Keratinocyte (primary cell): ENCODE results near the gene PRR13. TPM values are rescaled to one million over a fixed set of nuclear protein-coding genes. Genes with fewer than 3 reads are reported as not detected.
"Not testable (repeated sequence)": the region's sequence is repeated elsewhere in the genome, so short reads cannot be mapped to it uniquely, and the experiment has no call there.

Experiments
- DNase-seq: peaks from one replicate; pipeline ENCODE4 v3.0.0-alpha.2; 2011; ENCODE audit warnings: low read depth, missing footprints, low spot score
- FAIRE-seq: peaks from 2 replicates; lab custom pipeline; 2011; peaks lifted over from hg19 to GRCh38; lab: Jason Lieb, UNC
- H2AFZ ChIP-seq: 2 replicates; pipeline ENCODE4 v1.6.0; 2012; ENCODE audit warnings: low read length, control low read depth, inconsistent platforms; ENCODE audit not compliant: control insufficient read depth
- H3K27ac ChIP-seq: 2 replicates; pipeline ENCODE4 v1.5.1; 2011; ENCODE audit warnings: low read length; ENCODE audit not compliant: control insufficient read depth, insufficient read depth
- H3K27me3 ChIP-seq: 3 replicates; pipeline ENCODE4 v1.6.0; 2011; ENCODE audit warnings: low read length; ENCODE audit not compliant: control insufficient read depth, insufficient read depth; ENCODE audit errors: extremely low read depth
- H3K36me3 ChIP-seq, 2 experiments: 2 replicates in 1 of 2; 3 replicates in 1 of 2; pipeline ENCODE4 v1.5.1; 2011; ENCODE audit warnings: low read length in 2 of 2, mild to moderate bottlenecking in 1 of 2; ENCODE audit not compliant: control insufficient read depth in 2 of 2, insufficient read depth in 2 of 2; ENCODE audit errors: extremely low read depth in 1 of 2
- H3K4me1 ChIP-seq: 3 replicates; pipeline ENCODE4 v1.5.1; 2011; ENCODE audit warnings: low read length; ENCODE audit not compliant: control insufficient read depth, insufficient read depth; ENCODE audit errors: extremely low read depth
- H3K4me2 ChIP-seq: 3 replicates; pipeline ENCODE4 v1.6.0; 2011; ENCODE audit warnings: low read depth, low read length; ENCODE audit not compliant: control insufficient read depth, insufficient read depth; ENCODE audit errors: extremely low read depth
- H3K4me3 ChIP-seq, 3 experiments: fragments of 200-600 bp in 1 of 3; sonication (generic) in 1 of 3; 2 replicates in 2 of 3; 3 replicates in 1 of 3; pipeline ENCODE4 v1.5.1; 2011 to 2016; ENCODE audit warnings: low read length in 3 of 3, mild to moderate bottlenecking in 3 of 3, control low read depth in 2 of 3, inconsistent platforms in 1 of 3, low read depth in 1 of 3, mixed read lengths in 1 of 3, mixed run types in 1 of 3, moderate library complexity in 1 of 3; ENCODE audit not compliant: control insufficient read depth in 2 of 3, insufficient read depth in 2 of 3; ENCODE audit errors: extremely low read depth in 1 of 3
- H3K79me2 ChIP-seq: 2 replicates; pipeline ENCODE4 v1.6.0; 2012; ENCODE audit warnings: low read length; ENCODE audit not compliant: control insufficient read depth, insufficient read depth
- H3K9ac ChIP-seq: 3 replicates; pipeline ENCODE4 v1.6.0; 2011; ENCODE audit warnings: low read length; ENCODE audit not compliant: control insufficient read depth, insufficient read depth; ENCODE audit errors: extremely low read depth
- H3K9me1 ChIP-seq: 3 replicates; pipeline ENCODE4 v1.6.0; 2011; ENCODE audit warnings: low read length; ENCODE audit not compliant: control insufficient read depth, insufficient read depth; ENCODE audit errors: extremely low read depth
- H3K9me3 ChIP-seq: 2 replicates; pipeline ENCODE4 v1.5.1; 2012; ENCODE audit warnings: low read depth, low read length; ENCODE audit not compliant: control insufficient read depth
- H4K20me1 ChIP-seq: 3 replicates; pipeline ENCODE4 v1.6.0; 2011; ENCODE audit warnings: low read length; ENCODE audit not compliant: control insufficient read depth, insufficient read depth; ENCODE audit errors: extremely low read depth
- EZH2 ChIP-seq: IDR thresholded peaks from one replicate; pipeline ENCODE4 v1.6.1; 2012; ENCODE audit warnings: inconsistent platforms, mild to moderate bottlenecking, low read length, moderate library complexity
- dilution Hi-C: fragments of 300-500 bp; cut with MboI; formaldehyde crosslinking; loops from one replicate; pipeline ENCODE4 v1.7.0; 2020; ENCODE audit warnings: low sequenced_read_pairs; ENCODE audit not compliant: extremely low pct_ligation_motif_present
- polyA plus RNA-seq, 5 experiments: library from polyadenylated mRNA; depleted of rRNA in 3 of 5; stranded (reverse) in 3 of 5; stranded (forward) in 1 of 5; unstranded in 1 of 5; fragments of >200 nt; gene quantifications; 1 replicate in 1 of 5; 2 replicates in 3 of 5; 3 replicates in 1 of 5; pipeline versions ENCODE4 v1.2.1 to v1.2.3, GENCODE V29; 2011 to 2012; ENCODE audit warnings: missing spikeins in 2 of 5, low read depth in 1 of 5, low replicate concordance in 1 of 5
- TF ChIP-seq, protein P1 (sequence below), 3 experiments: IDR thresholded peaks in 1 of 3; conservative IDR thresholded peaks in 1 of 3; optimal IDR thresholded peaks in 1 of 3; 2 replicates in 2 of 3; 3 replicates in 1 of 3; pipeline versions ENCODE3 to v1.5.1; 2011; ENCODE audit warnings: low read length in 3 of 3, mild to moderate bottlenecking in 3 of 3, moderate library complexity in 2 of 3, control low read depth in 1 of 3, inconsistent platforms in 1 of 3; ENCODE audit not compliant: insufficient read depth in 2 of 3; ENCODE audit errors: extremely low read depth in 1 of 3

Gene PRR13
- polyA plus RNA-seq, 1 donor (not counting 4 experiments of a cell fraction or from before 2014, with no cell fraction given): 104 TPM

DNA sequence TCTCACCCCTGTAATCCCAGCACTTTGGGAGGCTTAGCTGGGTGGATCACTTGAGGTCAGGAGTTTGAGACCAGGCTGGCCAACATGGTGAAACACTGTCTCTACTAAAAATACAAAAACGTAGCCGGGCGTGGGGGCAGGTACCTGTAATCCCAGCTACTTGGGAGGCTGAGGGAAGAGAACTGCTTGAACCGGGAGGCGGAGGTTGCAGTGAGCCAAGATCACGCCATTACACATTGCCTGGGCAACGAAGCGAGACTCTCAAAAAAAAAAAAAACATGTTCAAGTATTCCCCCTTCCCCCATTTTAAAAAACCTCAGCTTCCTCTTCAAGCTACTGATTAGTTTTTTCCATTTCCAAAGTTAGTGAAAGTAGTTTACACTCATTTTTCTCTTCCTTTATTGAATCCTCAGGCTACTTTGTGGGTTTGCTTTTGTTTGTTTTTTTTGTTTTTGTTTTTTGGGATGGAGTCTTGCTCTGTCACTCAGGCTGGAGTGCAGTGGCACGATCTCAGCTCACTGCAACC lies 24.2 kb upstream of the PRR13 start:
- H3K36me3 ChIP-seq, H3K9me3 ChIP-seq, H3K27ac ChIP-seq, H3K79me2 ChIP-seq, FAIRE-seq, dilution Hi-C loops, H3K27me3 ChIP-seq, H4K20me1 ChIP-seq, H2AFZ ChIP-seq, DNase-seq, H3K9ac ChIP-seq, H3K4me2 ChIP-seq, H3K4me1 ChIP-seq, H3K9me1 ChIP-seq, H3K4me3 ChIP-seq: not testable (repeated sequence)

DNA sequence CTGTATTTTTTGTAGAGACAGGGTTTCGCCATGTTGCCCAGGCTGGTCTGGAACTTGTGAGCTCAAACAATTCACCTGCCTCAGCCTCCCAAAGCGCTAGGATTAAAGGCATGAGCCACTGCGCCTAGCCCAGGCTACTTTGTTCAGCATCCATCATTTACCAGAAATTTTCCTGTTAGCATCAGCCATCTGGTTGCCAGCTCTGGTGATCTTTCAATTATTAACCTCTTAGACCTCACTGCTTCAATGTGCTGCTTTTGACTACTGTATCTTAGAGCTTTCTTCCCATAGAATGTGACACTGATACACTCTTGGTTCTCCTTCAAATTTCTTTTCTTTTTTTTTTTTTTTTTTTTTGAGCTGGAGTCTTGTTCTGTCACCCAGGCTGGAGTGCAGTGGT lies 23.3 kb upstream of the PRR13 start:
- FAIRE-seq: no peak
- Histone ChIP-seq H4K20me1 (no peaks in the 10 kb centered on the region), H3K27me3 (no peaks in the 10 kb centered on the region), H3K4me2 (no peak overlapping the region), H3K9ac (no peak overlapping the region), H3K36me3 (peaks cover 0 to 3% of the 10 kb centered on the region in 2 experiments), H3K4me3 (no peak overlapping the region), H3K79me2 (no peaks in the 10 kb centered on the region), H3K27ac (no peak overlapping the region), H3K9me1 (no peaks in the 10 kb centered on the region), H2AFZ (no peak overlapping the region), H3K4me1 (peaks cover 5% of the 10 kb centered on the region), H3K9me3 (no peaks in the 10 kb centered on the region)
- dilution Hi-C loops: no loop called here
- no peak for TF ChIP-seq EZH2
- TF ChIP-seq, protein P1, sequence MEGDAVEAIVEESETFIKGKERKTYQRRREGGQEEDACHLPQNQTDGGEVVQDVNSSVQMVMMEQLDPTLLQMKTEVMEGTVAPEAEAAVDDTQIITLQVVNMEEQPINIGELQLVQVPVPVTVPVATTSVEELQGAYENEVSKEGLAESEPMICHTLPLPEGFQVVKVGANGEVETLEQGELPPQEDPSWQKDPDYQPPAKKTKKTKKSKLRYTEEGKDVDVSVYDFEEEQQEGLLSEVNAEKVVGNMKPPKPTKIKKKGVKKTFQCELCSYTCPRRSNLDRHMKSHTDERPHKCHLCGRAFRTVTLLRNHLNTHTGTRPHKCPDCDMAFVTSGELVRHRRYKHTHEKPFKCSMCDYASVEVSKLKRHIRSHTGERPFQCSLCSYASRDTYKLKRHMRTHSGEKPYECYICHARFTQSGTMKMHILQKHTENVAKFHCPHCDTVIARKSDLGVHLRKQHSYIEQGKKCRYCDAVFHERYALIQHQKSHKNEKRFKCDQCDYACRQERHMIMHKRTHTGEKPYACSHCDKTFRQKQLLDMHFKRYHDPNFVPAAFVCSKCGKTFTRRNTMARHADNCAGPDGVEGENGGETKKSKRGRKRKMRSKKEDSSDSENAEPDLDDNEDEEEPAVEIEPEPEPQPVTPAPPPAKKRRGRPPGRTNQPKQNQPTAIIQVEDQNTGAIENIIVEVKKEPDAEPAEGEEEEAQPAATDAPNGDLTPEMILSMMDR (optimal IDR thresholded peaks at IDR 0.05 in 1 of 3, IDR thresholded peaks at IDR 0.05 in 1 of 3, conservative IDR thresholded peaks at IDR 0.05 in 1 of 3; ENCODE audit: extremely low read depth in 1 of 3, insufficient read depth in 2 of 3, low read length in 3 of 3): no peak
- no peak for DNase-seq

DNA sequence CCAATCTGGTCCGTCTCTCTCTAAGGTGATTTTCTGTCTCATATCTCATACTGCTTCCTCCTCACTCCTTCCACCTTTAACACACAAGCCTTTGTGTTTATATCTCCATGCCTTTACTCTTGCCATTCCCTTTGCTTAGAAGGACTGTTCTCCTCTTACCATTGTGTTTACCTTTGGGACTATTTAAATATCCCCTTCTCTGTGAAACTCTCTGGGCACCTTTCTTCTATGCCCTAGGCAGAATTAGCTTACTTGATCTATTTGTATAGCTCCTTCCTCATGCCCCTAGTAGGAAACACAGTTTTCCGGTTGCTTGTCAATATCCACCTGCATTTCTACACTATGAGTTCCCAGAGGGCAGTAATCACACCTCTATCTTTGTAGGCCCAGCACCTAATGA lies 21.8 kb upstream of the PRR13 start:
- no peaks in the 10 kb centered on the region for H3K9me1 ChIP-seq
- dilution Hi-C loops: no loop called here
- no peak for FAIRE-seq

More for the DNA sequence above, 21.8 kb upstream of the PRR13 start:
- H3K4me2 ChIP-seq: no peak overlapping the region
- DNase-seq: no peak
- H3K4me1 ChIP-seq: peaks cover 5% of the 10 kb centered on the region
- no peaks in the 10 kb centered on the region for H3K27me3 ChIP-seq
- H3K4me3 ChIP-seq: no peak overlapping the region
- H3K9me3 ChIP-seq: no peaks in the 10 kb centered on the region
- no peak overlapping the region for H3K27ac ChIP-seq
- TF ChIP-seq, protein P1 (optimal IDR thresholded peaks at IDR 0.05 in 1 of 3, IDR thresholded peaks at IDR 0.05 in 1 of 3, conservative IDR thresholded peaks at IDR 0.05 in 1 of 3; ENCODE audit: extremely low read depth in 1 of 3, insufficient read depth in 2 of 3, low read length in 3 of 3): no peak
- TF ChIP-seq EZH2: no peak
- H2AFZ ChIP-seq: no peak overlapping the region
- no peaks in the 10 kb centered on the region for H4K20me1 ChIP-seq
- H3K36me3 ChIP-seq: no peaks in the 10 kb centered on the region
- no peak overlapping the region for H3K9ac ChIP-seq
- no peaks in the 10 kb centered on the region for H3K79me2 ChIP-seq
